ENCODE data around the gene CMTR1. TPM values are rescaled to one million over a fixed set of nuclear protein-coding genes. Genes with fewer than 3 reads are reported as not detected.
A peak's percentile ranks its signal among the peaks of the same experiment; 100 is the strongest.

The CMTR1 gene
- total and polyA plus RNA-seq, 10 of the 15 experiments (the other 5 are each of a cell fraction or from before 2014, with no cell fraction given), result 2.7 to 67.0 (median 46.2) TPM

- TF ChIP-seq, protein P1, sequence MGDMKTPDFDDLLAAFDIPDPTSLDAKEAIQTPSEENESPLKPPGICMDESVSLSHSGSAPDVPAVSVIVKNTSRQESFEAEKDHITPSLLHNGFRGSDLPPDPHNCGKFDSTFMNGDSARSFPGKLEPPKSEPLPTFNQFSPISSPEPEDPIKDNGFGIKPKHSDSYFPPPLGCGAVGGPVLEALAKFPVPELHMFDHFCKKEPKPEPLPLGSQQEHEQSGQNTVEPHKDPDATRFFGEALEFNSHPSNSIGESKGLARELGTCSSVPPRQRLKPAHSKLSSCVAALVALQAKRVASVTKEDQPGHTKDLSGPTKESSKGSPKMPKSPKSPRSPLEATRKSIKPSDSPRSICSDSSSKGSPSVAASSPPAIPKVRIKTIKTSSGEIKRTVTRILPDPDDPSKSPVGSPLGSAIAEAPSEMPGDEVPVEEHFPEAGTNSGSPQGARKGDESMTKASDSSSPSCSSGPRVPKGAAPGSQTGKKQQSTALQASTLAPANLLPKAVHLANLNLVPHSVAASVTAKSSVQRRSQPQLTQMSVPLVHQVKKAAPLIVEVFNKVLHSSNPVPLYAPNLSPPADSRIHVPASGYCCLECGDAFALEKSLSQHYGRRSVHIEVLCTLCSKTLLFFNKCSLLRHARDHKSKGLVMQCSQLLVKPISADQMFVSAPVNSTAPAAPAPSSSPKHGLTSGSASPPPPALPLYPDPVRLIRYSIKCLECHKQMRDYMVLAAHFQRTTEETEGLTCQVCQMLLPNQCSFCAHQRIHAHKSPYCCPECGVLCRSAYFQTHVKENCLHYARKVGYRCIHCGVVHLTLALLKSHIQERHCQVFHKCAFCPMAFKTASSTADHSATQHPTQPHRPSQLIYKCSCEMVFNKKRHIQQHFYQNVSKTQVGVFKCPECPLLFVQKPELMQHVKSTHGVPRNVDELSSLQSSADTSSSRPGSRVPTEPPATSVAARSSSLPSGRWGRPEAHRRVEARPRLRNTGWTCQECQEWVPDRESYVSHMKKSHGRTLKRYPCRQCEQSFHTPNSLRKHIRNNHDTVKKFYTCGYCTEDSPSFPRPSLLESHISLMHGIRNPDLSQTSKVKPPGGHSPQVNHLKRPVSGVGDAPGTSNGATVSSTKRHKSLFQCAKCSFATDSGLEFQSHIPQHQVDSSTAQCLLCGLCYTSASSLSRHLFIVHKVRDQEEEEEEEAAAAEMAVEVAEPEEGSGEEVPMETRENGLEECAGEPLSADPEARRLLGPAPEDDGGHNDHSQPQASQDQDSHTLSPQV (IDR thresholded peaks at IDR 0.05), result no peak
- TF ChIP-seq ZNF217 (IDR thresholded peaks at IDR 0.05), result no peak
- TF ChIP-seq JUNB (IDR thresholded peaks at IDR 0.05), result no peak
- no peak for TF ChIP-seq ETV6 (conservative IDR thresholded peaks at IDR 0.05 in 1 of 2, IDR thresholded peaks at IDR 0.05 in 1 of 2; ENCODE audit: borderline replicate concordance in 1 of 2, low read depth in 1 of 2)
- TF ChIP-seq IKZF1 (conservative IDR thresholded peaks at IDR 0.05), result peak; percentile 88
- no peak; a peak in 1 of 4 replicates for TF ChIP-seq BHLHE40 (IDR thresholded peaks at IDR 0.05; ENCODE audit: borderline replicate concordance in 1 of 2, low read depth in 2 of 2, low read length in 1 of 2)
- TF ChIP-seq SMC3 (IDR thresholded peaks at IDR 0.05; ENCODE audit: borderline replicate concordance, low read length), result no peak
- no peak for TF ChIP-seq LARP7 (IDR thresholded peaks at IDR 0.05)
- TF ChIP-seq TCF7 (IDR thresholded peaks at IDR 0.05; ENCODE audit: borderline replicate concordance), result no peak
- TF ChIP-seq, protein P2, sequence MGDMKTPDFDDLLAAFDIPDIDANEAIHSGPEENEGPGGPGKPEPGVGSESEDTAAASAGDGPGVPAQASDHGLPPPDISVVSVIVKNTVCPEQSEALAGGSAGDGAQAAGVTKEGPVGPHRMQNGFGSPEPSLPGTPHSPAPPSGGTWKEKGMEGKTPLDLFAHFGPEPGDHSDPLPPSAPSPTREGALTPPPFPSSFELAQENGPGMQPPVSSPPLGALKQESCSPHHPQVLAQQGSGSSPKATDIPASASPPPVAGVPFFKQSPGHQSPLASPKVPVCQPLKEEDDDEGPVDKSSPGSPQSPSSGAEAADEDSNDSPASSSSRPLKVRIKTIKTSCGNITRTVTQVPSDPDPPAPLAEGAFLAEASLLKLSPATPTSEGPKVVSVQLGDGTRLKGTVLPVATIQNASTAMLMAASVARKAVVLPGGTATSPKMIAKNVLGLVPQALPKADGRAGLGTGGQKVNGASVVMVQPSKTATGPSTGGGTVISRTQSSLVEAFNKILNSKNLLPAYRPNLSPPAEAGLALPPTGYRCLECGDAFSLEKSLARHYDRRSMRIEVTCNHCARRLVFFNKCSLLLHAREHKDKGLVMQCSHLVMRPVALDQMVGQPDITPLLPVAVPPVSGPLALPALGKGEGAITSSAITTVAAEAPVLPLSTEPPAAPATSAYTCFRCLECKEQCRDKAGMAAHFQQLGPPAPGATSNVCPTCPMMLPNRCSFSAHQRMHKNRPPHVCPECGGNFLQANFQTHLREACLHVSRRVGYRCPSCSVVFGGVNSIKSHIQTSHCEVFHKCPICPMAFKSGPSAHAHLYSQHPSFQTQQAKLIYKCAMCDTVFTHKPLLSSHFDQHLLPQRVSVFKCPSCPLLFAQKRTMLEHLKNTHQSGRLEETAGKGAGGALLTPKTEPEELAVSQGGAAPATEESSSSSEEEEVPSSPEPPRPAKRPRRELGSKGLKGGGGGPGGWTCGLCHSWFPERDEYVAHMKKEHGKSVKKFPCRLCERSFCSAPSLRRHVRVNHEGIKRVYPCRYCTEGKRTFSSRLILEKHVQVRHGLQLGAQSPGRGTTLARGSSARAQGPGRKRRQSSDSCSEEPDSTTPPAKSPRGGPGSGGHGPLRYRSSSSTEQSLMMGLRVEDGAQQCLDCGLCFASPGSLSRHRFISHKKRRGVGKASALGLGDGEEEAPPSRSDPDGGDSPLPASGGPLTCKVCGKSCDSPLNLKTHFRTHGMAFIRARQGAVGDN (IDR thresholded peaks at IDR 0.05), result no peak; the same call in 1 of the 2 replicates
- TF ChIP-seq MTA2 (IDR thresholded peaks at IDR 0.05; ENCODE audit: low read depth), result no peak; the same call in 1 of the 2 replicates
- TF ChIP-seq RFX5 (IDR thresholded peaks at IDR 0.05; ENCODE audit: low read depth, low read length), result no peak
- TF ChIP-seq FOXK2 (IDR thresholded peaks at IDR 0.05), result peak; percentile 63
- no peak for TF ChIP-seq YBX1 (IDR thresholded peaks at IDR 0.05)
- no peak; the same call in 1 of the 2 replicates for TF ChIP-seq ATF7 (IDR thresholded peaks at IDR 0.05; ENCODE audit: low read depth)
- TF ChIP-seq CTCF (IDR thresholded peaks at IDR 0.05 in 2 of 3, conservative IDR thresholded peaks at IDR 0.05 in 1 of 3; ENCODE audit: control insufficient read depth in 2 of 3, extremely low read depth in 1 of 3, insufficient read depth in 1 of 3, low read depth in 3 of 3, low read length in 3 of 3), result no peak
- TF ChIP-seq ELK1 (IDR thresholded peaks at IDR 0.05; ENCODE audit: low read depth, low read length), result no peak
- no peak for TF ChIP-seq MYB (IDR thresholded peaks at IDR 0.05; ENCODE audit: borderline replicate concordance, low read depth, low read length)
These were observed 66.6 kb downstream of the CMTR1 start, which contains the start of gene CCDC167 (continued) for GRCh38 chr6:37499433-37500293.

Measured in GM12878 (cell line).